ENCODE results near the gene TRIAP1.
"Not testable (repeated sequence)": the region's sequence is repeated elsewhere in the genome, so short reads cannot be mapped to it uniquely, and the experiment has no call there.

Gene TRIAP1

DNA sequence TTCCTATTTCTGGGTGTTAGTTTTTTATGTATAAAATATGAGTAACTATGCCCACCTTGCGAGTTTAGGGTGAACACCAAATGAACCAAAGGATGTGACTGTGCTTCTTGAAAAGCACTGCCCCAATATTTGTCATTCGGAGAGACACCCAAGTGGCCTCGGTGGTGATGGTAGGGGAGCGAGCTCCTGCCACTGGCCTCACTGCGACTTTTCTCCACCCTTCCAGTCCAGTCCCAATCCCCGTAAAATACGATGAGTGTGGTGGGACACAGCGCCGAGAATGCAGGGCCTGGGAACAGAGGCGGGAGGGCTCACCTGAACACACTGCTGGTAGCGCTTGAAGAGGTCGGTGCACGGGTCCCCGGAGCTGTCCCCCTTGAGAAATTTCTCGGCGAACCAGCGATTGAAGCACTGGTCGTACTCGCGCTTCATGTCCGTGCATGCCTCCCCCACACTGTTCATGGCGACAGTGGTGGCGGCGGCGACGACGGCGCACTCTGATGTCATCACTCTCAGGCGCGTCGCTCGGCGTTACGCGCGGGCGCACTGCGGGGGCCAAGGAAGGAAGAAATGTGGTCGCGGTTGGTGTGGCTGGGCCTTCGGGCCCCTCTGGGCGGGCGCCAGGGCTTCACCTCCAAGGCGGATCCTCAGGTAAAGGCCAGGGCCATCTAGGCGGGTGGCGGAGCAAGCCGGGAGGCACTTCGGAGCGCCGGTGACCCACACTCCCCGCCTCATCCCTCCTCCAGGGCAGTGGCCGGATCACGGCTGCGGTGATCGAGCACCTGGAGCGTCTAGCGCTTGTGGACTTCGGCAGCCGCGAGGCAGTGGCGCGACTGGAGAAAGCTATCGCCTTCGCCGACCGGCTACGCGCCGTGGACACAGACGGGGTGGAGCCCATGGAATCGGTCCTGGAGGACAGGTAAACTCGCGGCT, at the start of gene TRIAP1, which contains the start of gene GATC:
TRIAP1 (minus strand) TSS at position 474 of the 933 bp plus-strand sequence; CDS start at position 462, 12 bp downstream.
GATC (plus strand) TSS at position 534 of the 933 bp plus-strand sequence; CDS start at position 571, 37 bp downstream.
- H3K9me3 Mint-ChIP-seq: no peaks in the 10 kb centered on the region
- peak within 1 kb of the TSS; percentile 98 for H3K27ac Mint-ChIP-seq
- DNase-seq (ENCODE audit: low spot score in 2 of 2) (peak; percentile 92 to 95), ATAC-seq (peak; percentile 99)
- peak within 1 kb of the TSS; percentile 95 for H3K4me3 Mint-ChIP-seq
- peaks cover 95% of the 10 kb centered on the region for H3K36me3 Mint-ChIP-seq
- H3K4me1 Mint-ChIP-seq: peaks cover 20% of the 10 kb centered on the region

DNA sequence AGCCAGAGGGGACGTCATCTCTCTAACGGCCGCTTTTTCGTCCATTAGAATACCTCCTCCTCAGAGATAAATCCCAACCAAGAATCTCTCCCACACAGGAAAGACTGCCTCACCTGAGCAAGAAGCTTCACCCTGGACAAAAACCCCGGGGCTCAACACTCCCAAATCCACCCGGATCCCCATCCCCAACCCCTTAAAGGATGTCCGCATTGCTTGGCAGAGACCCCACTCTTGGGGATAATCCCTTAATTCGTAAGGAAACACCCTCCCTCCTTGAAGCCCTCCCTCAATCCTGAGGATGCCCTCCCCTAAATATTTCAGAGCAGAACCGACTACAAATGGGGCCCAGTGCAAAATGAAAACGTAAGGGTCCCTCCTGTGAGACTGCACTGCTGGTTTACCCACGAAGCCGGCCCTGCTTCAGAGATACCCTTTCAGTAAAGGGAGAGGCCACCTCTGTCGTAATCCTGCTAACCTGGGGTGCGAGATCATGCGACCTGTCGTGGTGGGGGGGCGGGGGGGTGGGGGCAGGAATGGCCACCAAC, 49.1 kb upstream of the TRIAP1 start:
- ATAC-seq: peak; percentile 3
- Mint-ChIP-seq H3K4me3 (peak overlapping the region; percentile 87), H3K4me1 (peaks cover 35% of the 10 kb centered on the region), H3K27ac (peak overlapping the region; percentile 84), H3K9me3 (no peaks in the 10 kb centered on the region), H3K36me3 (peaks cover 49% of the 10 kb centered on the region)
- peak in 1 of 2 donors; percentile 51 for DNase-seq (ENCODE audit: low spot score in 2 of 2)

DNA sequence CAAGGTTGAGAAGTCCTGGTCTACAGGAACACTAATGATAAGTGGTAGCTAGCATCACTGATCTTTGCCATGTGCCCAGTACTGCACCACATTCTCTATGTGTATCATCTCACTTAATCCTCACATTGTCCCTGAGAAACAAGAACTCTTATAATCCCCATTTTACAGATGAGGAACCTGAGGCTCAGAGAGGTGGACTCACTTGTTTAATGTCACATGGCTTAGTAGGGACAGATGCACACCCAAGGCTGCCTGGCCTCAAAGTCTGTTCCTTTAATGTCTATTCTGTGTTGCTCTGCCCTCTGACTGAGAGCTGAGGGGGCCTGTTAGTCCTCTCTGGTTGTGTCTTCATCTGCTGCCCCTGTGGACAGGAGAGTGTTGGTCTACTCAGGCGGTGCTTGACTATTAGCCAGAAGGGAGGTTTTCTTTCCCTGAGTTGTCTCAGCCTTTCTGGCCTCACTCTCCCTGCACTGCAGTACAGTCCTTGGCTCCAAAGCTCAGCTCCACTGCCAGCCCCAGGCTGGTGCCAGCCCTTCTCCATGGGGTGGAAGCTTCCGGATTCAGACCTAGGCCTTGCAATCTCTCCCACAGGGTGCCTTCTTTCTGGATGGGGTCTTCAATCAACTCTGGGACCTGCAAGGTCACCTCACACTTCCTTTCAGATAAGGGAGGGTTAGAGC, 44.8 kb upstream of the TRIAP1 start:
- DNase-seq (ENCODE audit: low spot score in 2 of 2) (no peak), ATAC-seq (no peak)
- Mint-ChIP-seq H3K4me3 (no peak overlapping the region), H3K4me1 (peaks cover 11% of the 10 kb centered on the region), H3K36me3 (peaks cover 6% of the 10 kb centered on the region), H3K27ac (peak overlapping the region; percentile 69), H3K9me3 (no peaks in the 10 kb centered on the region)

DNA sequence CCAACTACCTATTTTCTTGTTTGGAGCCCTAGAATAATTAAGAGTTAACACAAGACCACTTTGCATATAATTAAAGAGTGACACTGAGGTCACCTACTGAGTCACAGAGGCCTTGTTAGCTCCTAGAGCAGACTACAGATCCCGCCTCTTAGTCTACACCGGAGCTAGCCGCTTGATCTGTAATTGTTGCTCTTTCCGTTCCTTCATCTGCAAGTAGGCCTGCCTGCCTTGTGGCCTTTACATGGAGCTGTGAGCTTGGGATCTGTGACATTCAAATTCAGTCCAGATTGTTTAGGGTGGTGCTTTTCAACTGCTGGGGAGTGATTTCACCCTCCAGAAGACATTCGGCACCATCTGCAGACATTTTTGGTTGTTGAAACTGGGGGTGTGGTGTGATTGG, 44.1 kb upstream of the TRIAP1 start:
- ATAC-seq: no peak
- H3K36me3 Mint-ChIP-seq: no peaks in the 10 kb centered on the region
- H3K9me3 Mint-ChIP-seq: no peaks in the 10 kb centered on the region
- H3K27ac Mint-ChIP-seq: peak overlapping the region; percentile 69
- H3K4me3 Mint-ChIP-seq: no peak overlapping the region
- peaks cover 6% of the 10 kb centered on the region for H3K4me1 Mint-ChIP-seq
- no peak for DNase-seq (ENCODE audit: low spot score in 2 of 2)

DNA sequence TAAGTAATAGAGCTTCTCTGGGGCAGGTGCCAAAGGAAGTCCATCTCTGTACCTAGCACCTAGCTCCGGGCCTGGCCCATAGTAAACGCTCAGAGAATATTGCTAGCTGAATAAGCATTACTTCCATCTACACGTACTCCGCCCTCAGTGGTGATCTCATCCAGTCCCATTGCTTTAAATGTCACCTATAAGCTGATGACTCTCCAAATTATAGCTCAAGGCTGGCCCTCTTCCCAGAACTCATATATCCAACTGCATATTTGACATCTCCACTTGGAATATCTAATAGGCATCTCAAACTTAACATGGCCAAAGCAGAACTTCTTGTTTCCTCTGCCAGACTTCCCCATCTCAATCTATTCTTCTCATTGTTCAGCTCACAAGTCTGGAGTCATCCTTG, 42.8 kb upstream of the TRIAP1 start:
- DNase-seq (ENCODE audit: low spot score in 2 of 2): no peak
- no peak overlapping the region for H3K27ac Mint-ChIP-seq

DNA sequence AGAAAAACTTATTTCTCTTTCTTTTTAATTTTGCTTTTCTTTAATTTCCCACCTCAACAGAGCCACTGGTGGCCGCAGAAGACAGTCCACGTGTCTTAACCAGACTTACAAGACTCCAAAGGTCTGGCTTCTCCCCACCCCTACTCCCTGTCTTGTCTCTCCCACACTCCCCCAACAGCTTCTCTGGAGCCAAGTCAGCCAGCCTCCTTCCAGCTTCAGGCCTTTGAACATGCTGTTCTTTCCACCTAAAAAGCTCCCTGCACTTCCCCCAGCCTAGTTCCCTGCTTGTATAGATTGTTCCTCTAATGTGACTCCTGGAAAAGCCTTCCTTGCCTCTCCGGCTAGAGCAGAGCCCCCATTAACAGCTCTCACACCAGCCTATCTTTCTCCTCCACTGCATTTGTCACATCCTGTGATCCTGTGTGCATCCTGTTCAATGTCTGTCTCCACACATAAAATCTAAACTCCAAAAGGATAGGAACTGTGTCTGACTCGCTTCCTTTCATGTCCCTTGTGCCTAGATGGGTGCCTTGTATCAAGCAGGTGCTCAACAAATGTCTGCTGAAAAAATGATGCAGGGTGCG, 42.0 kb upstream of the TRIAP1 start:
- DNase-seq (ENCODE audit: low spot score in 2 of 2) (no peak), ATAC-seq (no peak)
- Mint-ChIP-seq H3K9me3 (no peaks in the 10 kb centered on the region), H3K36me3 (no peaks in the 10 kb centered on the region), H3K27ac (no peak overlapping the region), H3K4me1 (peaks cover 7% of the 10 kb centered on the region), H3K4me3 (no peak overlapping the region)

More for the DNA sequence above, 42.8 kb upstream of the TRIAP1 start:
- no peak for ATAC-seq
- Mint-ChIP-seq H3K4me1 (peaks cover under 1% of the 10 kb centered on the region), H3K9me3 (no peaks in the 10 kb centered on the region), H3K4me3 (no peak overlapping the region), H3K36me3 (no peaks in the 10 kb centered on the region)

DNA sequence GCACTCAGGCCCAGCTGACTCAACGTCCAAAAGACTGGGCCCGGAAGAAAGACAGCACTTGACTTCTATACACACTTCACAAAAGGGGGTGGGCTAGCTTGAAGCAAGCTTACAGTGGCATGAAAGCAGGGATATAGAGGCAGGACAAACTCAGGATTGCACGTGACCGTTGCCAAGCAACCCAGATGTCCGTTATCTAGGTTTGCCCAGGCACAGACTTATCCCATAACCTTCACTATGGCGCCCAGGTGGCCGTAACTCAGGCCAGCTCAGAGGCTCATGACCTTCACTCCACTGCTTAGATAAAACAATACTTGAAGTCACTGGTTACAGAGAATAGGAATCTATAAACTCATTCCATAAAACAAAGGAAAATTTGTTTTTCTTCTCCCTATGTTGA, 41.4 kb upstream of the TRIAP1 start:
- not testable (repeated sequence) for H3K4me3 Mint-ChIP-seq; H3K4me1 Mint-ChIP-seq; H3K36me3 Mint-ChIP-seq; DNase-seq (ENCODE audit: low spot score in 2 of 2); H3K9me3 Mint-ChIP-seq; H3K27ac Mint-ChIP-seq; ATAC-seq

DNA sequence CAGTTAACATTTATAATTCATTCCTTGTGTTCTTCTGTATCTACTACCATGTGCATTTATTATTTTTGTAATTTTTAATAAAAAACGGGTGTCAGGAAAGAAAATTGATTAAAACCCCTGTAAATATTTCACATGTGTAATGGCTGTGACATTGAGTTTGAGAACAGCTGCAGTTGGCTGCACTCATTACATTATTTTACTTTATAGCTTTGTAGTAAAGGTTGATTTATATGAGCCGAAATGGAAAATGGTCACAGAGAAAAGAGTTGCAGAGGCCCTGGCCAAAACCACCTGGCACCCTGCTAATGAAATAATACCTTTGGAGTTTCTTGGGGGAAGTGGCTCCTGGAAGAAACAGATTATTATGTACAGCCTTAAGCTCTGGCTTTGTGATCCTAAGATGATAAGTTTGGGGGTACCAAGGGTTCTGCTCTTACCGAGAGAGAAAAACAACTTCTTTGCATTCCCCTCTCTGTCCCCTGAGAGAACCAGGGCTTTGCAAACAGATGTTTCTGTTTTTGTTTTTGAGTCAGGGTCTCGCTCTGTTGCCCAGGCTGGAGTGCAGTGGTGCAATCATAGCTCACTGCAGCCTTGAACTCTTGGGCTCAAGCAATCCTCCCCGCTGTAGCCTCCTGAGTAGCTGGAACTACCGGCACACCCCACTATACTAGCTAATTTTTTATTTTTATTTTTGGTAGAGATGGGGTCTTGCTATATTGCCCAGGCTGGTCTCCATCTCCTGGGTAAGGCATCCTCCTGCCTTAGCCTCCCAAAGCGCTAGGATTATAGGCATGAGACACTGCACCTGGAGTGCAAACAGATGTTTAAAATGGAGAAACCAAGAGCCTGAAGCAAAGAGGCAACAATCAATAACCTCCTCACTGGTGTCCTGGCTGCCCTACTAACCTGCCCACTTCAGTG, 40.0 kb upstream of the TRIAP1 start:
- Mint-ChIP-seq H3K4me1 (peaks cover 15% of the 10 kb centered on the region), H3K27ac (no peak overlapping the region)

DNA sequence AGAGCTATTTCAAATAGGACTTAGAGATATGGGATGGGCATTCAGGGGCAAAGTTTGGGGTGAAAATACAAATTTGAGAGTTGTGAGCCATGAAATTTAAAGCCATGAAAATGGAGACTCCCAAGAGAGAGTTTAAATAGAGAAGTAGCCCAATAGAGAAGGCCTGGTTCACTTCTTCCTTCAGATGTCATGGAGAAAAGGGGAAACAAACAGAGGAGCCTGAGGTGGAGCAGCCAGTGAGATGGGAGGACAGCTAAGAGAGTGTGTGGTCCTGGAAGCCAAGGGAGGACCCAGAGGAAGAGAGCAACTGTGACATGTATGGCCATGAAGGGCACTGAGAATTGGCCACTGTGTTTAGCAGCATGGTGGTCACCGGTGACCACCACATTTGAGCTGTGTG, 37.4 kb upstream of the TRIAP1 start:
- Mint-ChIP-seq H3K9me3 (no peaks in the 10 kb centered on the region), H3K4me3 (no peak overlapping the region)

More for the DNA sequence above, 40.0 kb upstream of the TRIAP1 start:
- Mint-ChIP-seq H3K4me3 (no peak overlapping the region), H3K36me3 (no peaks in the 10 kb centered on the region), H3K9me3 (no peaks in the 10 kb centered on the region)
- DNase-seq (ENCODE audit: low spot score in 2 of 2) (no peak), ATAC-seq (no peak)

DNA sequence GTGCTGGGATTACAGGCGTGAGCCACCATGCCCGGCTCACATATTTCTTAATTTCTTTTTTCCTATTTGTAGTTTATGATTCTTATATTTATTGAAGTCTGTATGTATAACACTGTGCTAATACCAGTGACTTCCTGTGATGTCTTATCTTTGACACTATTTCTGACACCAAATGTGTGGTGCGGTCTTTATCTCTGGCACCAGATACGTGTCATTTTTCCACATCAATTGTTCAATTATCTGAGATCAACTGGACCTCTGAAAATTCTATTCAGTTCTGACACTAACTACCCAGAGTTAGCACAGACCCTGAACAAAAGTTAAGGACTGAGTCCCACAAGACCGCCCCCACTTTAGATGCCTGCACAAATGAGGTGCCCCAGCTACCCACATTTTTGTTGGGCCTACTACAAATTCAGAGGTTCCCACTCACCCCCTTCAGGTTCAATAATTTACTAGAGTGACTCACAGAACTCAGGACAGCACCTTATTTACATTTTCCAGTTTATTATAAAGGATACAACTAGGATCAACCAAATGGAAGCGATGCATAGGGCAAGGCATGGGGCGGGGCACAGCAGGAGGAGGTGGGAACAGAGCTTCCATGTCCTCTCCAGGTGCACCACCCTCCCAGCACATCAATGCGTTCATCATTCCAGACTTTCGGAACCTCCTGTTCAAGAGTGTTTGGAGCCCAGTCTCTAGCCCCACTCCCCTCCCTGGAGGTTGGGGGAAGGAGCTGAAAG, 35.0 kb upstream of the TRIAP1 start:
- peak overlapping the region; percentile 53 for H3K4me3 Mint-ChIP-seq
- no peaks in the 10 kb centered on the region for H3K9me3 Mint-ChIP-seq
- no peaks in the 10 kb centered on the region for H3K36me3 Mint-ChIP-seq
- ATAC-seq (peak; percentile 73), DNase-seq (ENCODE audit: low spot score in 2 of 2) (no peak)
- peak overlapping the region; percentile 62 for H3K27ac Mint-ChIP-seq
- peaks cover 36% of the 10 kb centered on the region for H3K4me1 Mint-ChIP-seq

More for the DNA sequence above, 37.4 kb upstream of the TRIAP1 start:
- Mint-ChIP-seq H3K36me3 (no peaks in the 10 kb centered on the region), H3K4me1 (peaks cover 36% of the 10 kb centered on the region), H3K27ac (peak overlapping the region; percentile 4)
- DNase-seq (ENCODE audit: low spot score in 2 of 2) (no peak), ATAC-seq (no peak)

DNA sequence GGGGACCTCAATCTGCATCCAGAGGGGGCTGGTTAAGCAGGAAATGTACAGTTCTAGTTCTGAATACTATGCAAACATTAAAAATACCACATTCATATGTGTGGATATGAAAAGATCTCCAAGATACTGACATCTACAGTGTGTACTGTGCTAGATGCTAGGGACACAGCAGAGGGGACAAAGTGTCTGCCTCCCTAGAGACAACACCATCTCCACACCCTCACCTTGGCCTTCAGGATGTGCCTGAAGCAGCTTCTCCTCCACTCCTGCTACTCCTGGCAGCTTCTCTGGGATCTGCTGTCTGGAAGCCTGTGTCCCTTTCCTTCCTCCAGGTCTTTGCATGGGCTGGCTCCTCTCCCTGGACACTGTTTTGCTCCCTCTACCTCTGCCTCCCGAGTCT, 34.0 kb upstream of the TRIAP1 start:
- no peaks in the 10 kb centered on the region for H3K9me3 Mint-ChIP-seq
- peak overlapping the region; percentile 53 for H3K4me3 Mint-ChIP-seq
- H3K4me1 Mint-ChIP-seq: peaks cover 36% of the 10 kb centered on the region
- no peaks in the 10 kb centered on the region for H3K36me3 Mint-ChIP-seq
- ATAC-seq (no peak), DNase-seq (ENCODE audit: low spot score in 2 of 2) (no peak)
- peak overlapping the region; percentile 62 for H3K27ac Mint-ChIP-seq

DNA sequence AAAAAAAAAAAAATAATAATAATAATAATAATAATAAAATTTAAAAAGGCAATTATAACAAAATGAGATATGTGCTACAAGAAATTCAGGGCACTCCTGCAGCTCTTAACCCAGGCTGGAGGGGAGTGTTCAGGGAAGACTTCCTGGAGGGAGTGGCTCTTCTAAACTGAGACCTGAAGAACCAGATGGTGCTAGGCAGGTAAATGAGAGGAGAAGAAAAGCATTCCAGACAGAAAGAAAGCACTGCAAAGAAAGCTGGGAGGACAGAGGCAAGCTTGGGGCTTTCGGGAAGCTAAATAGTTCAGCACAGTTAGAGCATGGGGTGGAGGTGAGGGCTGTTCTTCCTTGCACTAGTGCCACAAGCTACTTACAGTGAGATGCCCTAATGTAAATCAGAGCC, 33.3 kb upstream of the TRIAP1 start:
- Mint-ChIP-seq H3K36me3 (no peaks in the 10 kb centered on the region), H3K4me3 (no peak overlapping the region), H3K9me3 (no peaks in the 10 kb centered on the region), H3K4me1 (peaks cover 42% of the 10 kb centered on the region), H3K27ac (peak overlapping the region; percentile 62)
- no peak for DNase-seq (ENCODE audit: low spot score in 2 of 2)
- ATAC-seq: no peak

DNA sequence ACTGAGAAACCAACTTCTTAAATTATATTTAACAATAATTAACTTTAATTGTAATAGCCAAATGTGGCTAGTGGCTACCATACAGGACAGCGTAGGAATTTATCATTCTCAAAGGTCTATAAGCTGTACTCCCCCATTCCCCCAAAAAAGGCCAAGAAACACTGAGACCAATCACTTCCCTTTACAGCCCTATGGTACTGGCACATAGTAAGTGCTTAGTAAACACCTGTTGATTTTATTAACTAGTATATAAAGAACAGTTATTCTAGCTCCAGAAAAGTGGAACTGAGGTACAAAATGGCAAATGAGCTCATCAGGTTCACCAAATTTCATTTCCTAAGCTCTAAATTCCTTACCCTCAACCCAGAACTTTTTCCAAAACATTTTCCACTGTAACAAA, 29.5 kb upstream of the TRIAP1 start:
- no peak for ATAC-seq
- Mint-ChIP-seq H3K4me1 (peaks cover 33% of the 10 kb centered on the region), H3K27ac (no peak overlapping the region), H3K36me3 (no peaks in the 10 kb centered on the region), H3K4me3 (no peak overlapping the region), H3K9me3 (no peaks in the 10 kb centered on the region)
- no peak for DNase-seq (ENCODE audit: low spot score in 2 of 2)

DNA sequence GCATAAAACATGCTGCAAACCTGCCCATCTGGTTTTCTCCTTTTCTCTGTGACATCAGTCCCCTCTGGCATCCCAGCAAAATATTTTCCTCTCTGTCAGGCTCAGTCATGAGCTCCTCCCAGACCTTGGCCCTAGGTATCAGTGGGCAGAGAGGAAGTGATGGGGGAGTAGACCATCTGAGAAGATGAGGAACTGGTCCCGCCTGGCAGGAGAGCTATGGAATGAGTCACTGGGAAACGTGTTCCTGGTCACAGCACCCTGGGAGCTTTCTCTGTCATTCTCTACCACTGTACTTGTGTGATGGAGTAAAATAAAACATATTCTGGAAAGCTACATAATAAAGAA, 28.4 kb upstream of the TRIAP1 start:
- Mint-ChIP-seq H3K4me1 (peaks cover 33% of the 10 kb centered on the region), H3K27ac (peak overlapping the region; percentile 15), H3K9me3 (no peaks in the 10 kb centered on the region), H3K36me3 (peaks cover 3% of the 10 kb centered on the region), H3K4me3 (no peak overlapping the region)
- DNase-seq (ENCODE audit: low spot score in 2 of 2): no peak
- no peak for ATAC-seq
